HEK293 (cell line): ENCODE results near the gene ZNF529.

Experiments
- GLIS2 ChIP-seq: fragments of 450-650 bp; formaldehyde crosslinking; IDR thresholded peaks from 2 replicates; pipeline ENCODE4 v1.5.1; 2016; ENCODE audit warnings: missing biosample characterization, missing genetic modification characterization
- KLF16 ChIP-seq: fragments of 450-650 bp; formaldehyde crosslinking; IDR thresholded peaks from 2 replicates; pipeline ENCODE4 v1.5.1; 2017; ENCODE audit warnings: missing biosample characterization, missing genetic modification characterization
- MZF1 ChIP-seq: fragments of 450-650 bp; formaldehyde crosslinking; IDR thresholded peaks from 2 replicates; pipeline ENCODE4 v1.5.1; 2017; ENCODE audit warnings: missing biosample characterization, missing genetic modification characterization, borderline replicate concordance
- ZBTB20 ChIP-seq: fragments of 450-650 bp; formaldehyde crosslinking; IDR thresholded peaks from 2 replicates; pipeline ENCODE4 v1.5.1; 2016; ENCODE audit warnings: missing biosample characterization, missing genetic modification characterization
- ZFP41 ChIP-seq: fragments of 450-650 bp; formaldehyde crosslinking; IDR thresholded peaks from 2 replicates; pipeline ENCODE4 v1.5.1; 2016; ENCODE audit warnings: missing biosample characterization, missing genetic modification characterization, borderline replicate concordance
- ZNF114 ChIP-seq: fragments of 450-650 bp; formaldehyde crosslinking; IDR thresholded peaks from 2 replicates; pipeline ENCODE4 v1.5.0; 2017; ENCODE audit warnings: missing biosample characterization, missing genetic modification characterization
- ZNF133 ChIP-seq: fragments of 450-650 bp; formaldehyde crosslinking; IDR thresholded peaks from 2 replicates; pipeline ENCODE4 v1.5.1; 2016; ENCODE audit warnings: missing biosample characterization, missing genetic modification characterization
- ZNF19 ChIP-seq: fragments of 450-650 bp; formaldehyde crosslinking; IDR thresholded peaks from 2 replicates; pipeline ENCODE4; 2016; ENCODE audit warnings: missing biosample characterization, missing genetic modification characterization, low read depth
- ZNF214 ChIP-seq: fragments of 450-650 bp; formaldehyde crosslinking; IDR thresholded peaks from 2 replicates; pipeline ENCODE4 v1.5.1; 2017; ENCODE audit warnings: missing biosample characterization, mild to moderate bottlenecking, missing genetic modification characterization, borderline replicate concordance
- ZNF350 ChIP-seq: fragments of 450-650 bp; formaldehyde crosslinking; IDR thresholded peaks from 2 replicates; pipeline ENCODE4 v1.5.0; 2017; ENCODE audit warnings: missing biosample characterization, mild to moderate bottlenecking, missing genetic modification characterization
- ZNF433 ChIP-seq: fragments of 450-650 bp; formaldehyde crosslinking; IDR thresholded peaks from 2 replicates; pipeline ENCODE4 v1.5.1; 2016; ENCODE audit warnings: missing biosample characterization, missing genetic modification characterization, low read depth
- ZNF514 ChIP-seq: fragments of 450-650 bp; formaldehyde crosslinking; IDR thresholded peaks from 2 replicates; pipeline ENCODE4 v1.5.1; 2016; ENCODE audit warnings: missing biosample characterization, missing genetic modification characterization
- ZNF558 ChIP-seq: fragments of 450-650 bp; formaldehyde crosslinking; IDR thresholded peaks from 2 replicates; pipeline ENCODE4 v1.5.1; 2016; ENCODE audit warnings: missing biosample characterization, missing genetic modification characterization
- ZNF623 ChIP-seq: fragments of 450-650 bp; formaldehyde crosslinking; IDR thresholded peaks from 2 replicates; pipeline ENCODE4 v1.5.1; 2016; ENCODE audit warnings: missing biosample characterization, missing genetic modification characterization
- ZNF626 ChIP-seq: fragments of 450-650 bp; sonication (Bioruptor Pico); formaldehyde crosslinking; IDR thresholded peaks from 2 replicates; pipeline ENCODE4 v1.5.1; 2018; ENCODE audit warnings: missing biosample characterization, missing genetic modification characterization, inconsistent platforms
- ZNF654 ChIP-seq: fragments of 450-650 bp; formaldehyde crosslinking; IDR thresholded peaks from 2 replicates; pipeline ENCODE4 v1.5.1; 2016; ENCODE audit warnings: low read depth, missing biosample characterization, missing genetic modification characterization
- ZSCAN23 ChIP-seq: fragments of 450-650 bp; formaldehyde crosslinking; IDR thresholded peaks from 2 replicates; pipeline ENCODE4 v1.5.1; 2016; ENCODE audit warnings: missing biosample characterization, missing genetic modification characterization
- ZXDB ChIP-seq: fragments of 450-650 bp; formaldehyde crosslinking; IDR thresholded peaks from 2 replicates; pipeline ENCODE4 v1.5.1; 2016; ENCODE audit warnings: missing biosample characterization, missing genetic modification characterization
- TF ChIP-seq, protein P1 (sequence below): fragments of 450-650 bp; formaldehyde crosslinking; IDR thresholded peaks from 2 replicates; pipeline ENCODE4 v1.5.1; 2016; ENCODE audit warnings: missing biosample characterization, missing genetic modification characterization
- TF ChIP-seq, protein P2 (sequence below): fragments of 450-650 bp; formaldehyde crosslinking; IDR thresholded peaks from 2 replicates; pipeline ENCODE4 v1.5.1; 2016; ENCODE audit warnings: missing biosample characterization, missing genetic modification characterization
- TF ChIP-seq, protein P3 (sequence below): fragments of 450-650 bp; formaldehyde crosslinking; IDR thresholded peaks from 2 replicates; pipeline ENCODE4 v1.5.1; 2016; ENCODE audit warnings: missing biosample characterization, missing genetic modification characterization
- TF ChIP-seq, protein P4 (sequence below): fragments of 450-650 bp; formaldehyde crosslinking; conservative IDR thresholded peaks from 2 replicates; pipeline ENCODE4 v1.5.1; 2016; ENCODE audit warnings: low read depth, missing biosample characterization, missing genetic modification characterization
- TF ChIP-seq, protein P5 (sequence below): fragments of 450-650 bp; formaldehyde crosslinking; IDR thresholded peaks from 2 replicates; pipeline ENCODE4 v1.5.1; 2016; ENCODE audit warnings: missing biosample characterization, missing genetic modification characterization
- TF ChIP-seq, protein P6 (sequence below): fragments of 450-650 bp; formaldehyde crosslinking; IDR thresholded peaks from 2 replicates; pipeline ENCODE4 v1.5.1; 2016; ENCODE audit warnings: missing biosample characterization, missing genetic modification characterization, low read depth

ZNF529 gene

DNA sequence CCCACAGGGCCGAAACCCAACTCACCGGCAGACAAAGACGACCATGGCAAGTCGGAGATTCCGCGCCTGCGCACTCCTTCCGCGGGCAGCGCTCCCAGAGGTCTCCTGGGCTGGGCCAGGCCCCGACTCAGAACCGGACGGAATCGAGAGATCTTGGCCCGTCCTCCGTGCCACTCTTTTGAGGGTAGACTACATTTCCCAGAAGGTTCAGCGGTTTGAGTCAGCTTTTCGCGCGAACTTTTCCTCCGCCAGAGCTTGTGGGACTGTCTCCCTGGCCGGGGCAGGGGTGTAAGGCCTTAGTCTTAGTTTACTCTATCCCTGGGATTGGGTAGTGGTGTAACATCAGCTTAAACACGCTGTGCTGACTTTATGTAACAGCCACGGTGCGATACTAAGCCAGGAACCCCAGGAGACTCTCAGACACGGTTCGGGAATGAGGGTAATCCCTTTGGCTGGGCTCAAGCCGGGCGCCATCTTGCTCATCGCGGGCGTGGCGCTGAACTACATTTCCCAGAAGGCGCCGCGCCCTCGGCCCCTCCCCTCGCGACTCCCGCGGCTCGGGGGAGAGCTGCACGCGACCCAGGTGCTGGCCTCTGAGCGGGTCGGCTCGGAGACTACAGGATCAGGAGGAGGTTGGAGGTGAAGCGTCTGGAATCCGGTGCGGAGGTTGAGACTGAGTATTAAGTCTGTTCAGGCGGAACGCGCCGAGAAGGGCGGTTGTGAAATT lies 44.7 kb downstream of the ZNF529 start, which contains the start of gene ZNF260 (continued):
- TF ChIP-seq, protein P1, sequence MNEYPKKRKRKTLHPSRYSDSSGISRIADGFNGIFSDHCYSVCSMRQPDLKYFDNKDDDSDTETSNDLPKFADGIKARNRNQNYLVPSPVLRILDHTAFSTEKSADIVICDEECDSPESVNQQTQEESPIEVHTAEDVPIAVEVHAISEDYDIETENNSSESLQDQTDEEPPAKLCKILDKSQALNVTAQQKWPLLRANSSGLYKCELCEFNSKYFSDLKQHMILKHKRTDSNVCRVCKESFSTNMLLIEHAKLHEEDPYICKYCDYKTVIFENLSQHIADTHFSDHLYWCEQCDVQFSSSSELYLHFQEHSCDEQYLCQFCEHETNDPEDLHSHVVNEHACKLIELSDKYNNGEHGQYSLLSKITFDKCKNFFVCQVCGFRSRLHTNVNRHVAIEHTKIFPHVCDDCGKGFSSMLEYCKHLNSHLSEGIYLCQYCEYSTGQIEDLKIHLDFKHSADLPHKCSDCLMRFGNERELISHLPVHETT (tag by site-specific recombination), result peak; percentile 87
- no peak for TF ChIP-seq ZNF214 (tag by site-specific recombination)
- TF ChIP-seq MZF1 (tag by site-specific recombination), result peak; percentile 76; the same call in 1 of the 2 replicates
- TF ChIP-seq, protein P2, sequence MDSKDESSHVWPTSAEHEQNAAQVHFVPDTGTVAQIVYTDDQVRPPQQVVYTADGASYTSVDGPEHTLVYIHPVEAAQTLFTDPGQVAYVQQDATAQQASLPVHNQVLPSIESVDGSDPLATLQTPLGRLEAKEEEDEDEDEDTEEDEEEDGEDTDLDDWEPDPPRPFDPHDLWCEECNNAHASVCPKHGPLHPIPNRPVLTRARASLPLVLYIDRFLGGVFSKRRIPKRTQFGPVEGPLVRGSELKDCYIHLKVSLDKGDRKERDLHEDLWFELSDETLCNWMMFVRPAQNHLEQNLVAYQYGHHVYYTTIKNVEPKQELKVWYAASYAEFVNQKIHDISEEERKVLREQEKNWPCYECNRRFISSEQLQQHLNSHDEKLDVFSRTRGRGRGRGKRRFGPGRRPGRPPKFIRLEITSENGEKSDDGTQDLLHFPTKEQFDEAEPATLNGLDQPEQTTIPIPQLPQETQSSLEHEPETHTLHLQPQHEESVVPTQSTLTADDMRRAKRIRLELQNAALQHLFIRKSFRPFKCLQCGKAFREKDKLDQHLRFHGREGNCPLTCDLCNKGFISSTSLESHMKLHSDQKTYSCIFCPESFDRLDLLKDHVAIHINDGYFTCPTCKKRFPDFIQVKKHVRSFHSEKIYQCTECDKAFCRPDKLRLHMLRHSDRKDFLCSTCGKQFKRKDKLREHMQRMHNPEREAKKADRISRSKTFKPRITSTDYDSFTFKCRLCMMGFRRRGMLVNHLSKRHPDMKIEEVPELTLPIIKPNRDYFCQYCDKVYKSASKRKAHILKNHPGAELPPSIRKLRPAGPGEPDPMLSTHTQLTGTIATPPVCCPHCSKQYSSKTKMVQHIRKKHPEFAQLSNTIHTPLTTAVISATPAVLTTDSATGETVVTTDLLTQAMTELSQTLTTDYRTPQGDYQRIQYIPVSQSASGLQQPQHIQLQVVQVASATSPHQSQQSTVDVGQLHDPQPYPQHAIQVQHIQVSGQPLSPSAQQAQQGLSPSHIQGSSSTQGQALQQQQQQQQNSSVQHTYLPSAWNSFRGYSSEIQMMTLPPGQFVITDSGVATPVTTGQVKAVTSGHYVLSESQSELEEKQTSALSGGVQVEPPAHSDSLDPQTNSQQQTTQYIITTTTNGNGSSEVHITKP (tag by site-specific recombination), result peak; percentile 94
- TF ChIP-seq ZNF114 (tag by site-specific recombination), result no peak
- TF ChIP-seq ZBTB20 (tag by site-specific recombination), result peak; percentile 99
- TF ChIP-seq, protein P3, sequence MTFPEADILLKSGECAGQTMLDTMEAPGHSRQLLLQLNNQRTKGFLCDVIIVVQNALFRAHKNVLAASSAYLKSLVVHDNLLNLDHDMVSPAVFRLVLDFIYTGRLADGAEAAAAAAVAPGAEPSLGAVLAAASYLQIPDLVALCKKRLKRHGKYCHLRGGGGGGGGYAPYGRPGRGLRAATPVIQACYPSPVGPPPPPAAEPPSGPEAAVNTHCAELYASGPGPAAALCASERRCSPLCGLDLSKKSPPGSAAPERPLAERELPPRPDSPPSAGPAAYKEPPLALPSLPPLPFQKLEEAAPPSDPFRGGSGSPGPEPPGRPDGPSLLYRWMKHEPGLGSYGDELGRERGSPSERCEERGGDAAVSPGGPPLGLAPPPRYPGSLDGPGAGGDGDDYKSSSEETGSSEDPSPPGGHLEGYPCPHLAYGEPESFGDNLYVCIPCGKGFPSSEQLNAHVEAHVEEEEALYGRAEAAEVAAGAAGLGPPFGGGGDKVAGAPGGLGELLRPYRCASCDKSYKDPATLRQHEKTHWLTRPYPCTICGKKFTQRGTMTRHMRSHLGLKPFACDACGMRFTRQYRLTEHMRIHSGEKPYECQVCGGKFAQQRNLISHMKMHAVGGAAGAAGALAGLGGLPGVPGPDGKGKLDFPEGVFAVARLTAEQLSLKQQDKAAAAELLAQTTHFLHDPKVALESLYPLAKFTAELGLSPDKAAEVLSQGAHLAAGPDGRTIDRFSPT (tag by site-specific recombination), result peak; percentile 89
- peak; percentile 13 for TF ChIP-seq ZNF654 (tag by site-specific recombination)
- peak; percentile 84 for TF ChIP-seq GLIS2 (tag by site-specific recombination)
- no peak for TF ChIP-seq ZNF133 (tag by site-specific recombination)
- TF ChIP-seq ZNF558 (tag by site-specific recombination), result peak; percentile 42; the same call in 1 of the 2 replicates
- TF ChIP-seq, protein P4, sequence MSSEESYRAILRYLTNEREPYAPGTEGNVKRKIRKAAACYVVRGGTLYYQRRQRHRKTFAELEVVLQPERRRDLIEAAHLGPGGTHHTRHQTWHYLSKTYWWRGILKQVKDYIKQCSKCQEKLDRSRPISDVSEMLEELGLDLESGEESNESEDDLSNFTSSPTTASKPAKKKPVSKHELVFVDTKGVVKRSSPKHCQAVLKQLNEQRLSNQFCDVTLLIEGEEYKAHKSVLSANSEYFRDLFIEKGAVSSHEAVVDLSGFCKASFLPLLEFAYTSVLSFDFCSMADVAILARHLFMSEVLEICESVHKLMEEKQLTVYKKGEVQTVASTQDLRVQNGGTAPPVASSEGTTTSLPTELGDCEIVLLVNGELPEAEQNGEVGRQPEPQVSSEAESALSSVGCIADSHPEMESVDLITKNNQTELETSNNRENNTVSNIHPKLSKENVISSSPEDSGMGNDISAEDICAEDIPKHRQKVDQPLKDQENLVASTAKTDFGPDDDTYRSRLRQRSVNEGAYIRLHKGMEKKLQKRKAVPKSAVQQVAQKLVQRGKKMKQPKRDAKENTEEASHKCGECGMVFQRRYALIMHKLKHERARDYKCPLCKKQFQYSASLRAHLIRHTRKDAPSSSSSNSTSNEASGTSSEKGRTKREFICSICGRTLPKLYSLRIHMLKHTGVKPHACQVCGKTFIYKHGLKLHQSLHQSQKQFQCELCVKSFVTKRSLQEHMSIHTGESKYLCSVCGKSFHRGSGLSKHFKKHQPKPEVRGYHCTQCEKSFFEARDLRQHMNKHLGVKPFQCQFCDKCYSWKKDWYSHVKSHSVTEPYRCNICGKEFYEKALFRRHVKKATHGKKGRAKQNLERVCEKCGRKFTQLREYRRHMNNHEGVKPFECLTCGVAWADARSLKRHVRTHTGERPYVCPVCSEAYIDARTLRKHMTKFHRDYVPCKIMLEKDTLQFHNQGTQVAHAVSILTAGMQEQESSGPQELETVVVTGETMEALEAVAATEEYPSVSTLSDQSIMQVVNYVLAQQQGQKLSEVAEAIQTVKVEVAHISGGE, result peak; percentile 93
- no peak for TF ChIP-seq ZNF350 (tag by site-specific recombination)
- no peak for TF ChIP-seq ZNF433
- no peak for TF ChIP-seq ZSCAN23 (tag by site-specific recombination)
- no peak for TF ChIP-seq ZNF19 (tag by site-specific recombination)
- peak; percentile 99 for TF ChIP-seq ZXDB (tag by site-specific recombination)
- peak; percentile 42; the same call in 1 of the 2 replicates for TF ChIP-seq ZNF623 (tag by site-specific recombination)
- TF ChIP-seq, protein P5, sequence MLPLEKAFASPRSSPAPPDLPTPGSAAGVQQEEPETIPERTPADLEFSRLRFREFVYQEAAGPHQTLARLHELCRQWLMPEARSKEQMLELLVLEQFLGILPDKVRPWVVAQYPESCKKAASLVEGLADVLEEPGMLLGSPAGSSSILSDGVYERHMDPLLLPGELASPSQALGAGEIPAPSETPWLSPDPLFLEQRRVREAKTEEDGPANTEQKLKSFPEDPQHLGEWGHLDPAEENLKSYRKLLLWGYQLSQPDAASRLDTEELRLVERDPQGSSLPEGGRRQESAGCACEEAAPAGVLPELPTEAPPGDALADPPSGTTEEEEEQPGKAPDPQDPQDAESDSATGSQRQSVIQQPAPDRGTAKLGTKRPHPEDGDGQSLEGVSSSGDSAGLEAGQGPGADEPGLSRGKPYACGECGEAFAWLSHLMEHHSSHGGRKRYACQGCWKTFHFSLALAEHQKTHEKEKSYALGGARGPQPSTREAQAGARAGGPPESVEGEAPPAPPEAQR (tag by site-specific recombination), result no peak
- peak; percentile 90 for TF ChIP-seq KLF16 (tag by site-specific recombination)
- TF ChIP-seq ZFP41 (tag by site-specific recombination), result no peak
- TF ChIP-seq ZNF514 (tag by site-specific recombination), result no peak
- TF ChIP-seq, protein P6, sequence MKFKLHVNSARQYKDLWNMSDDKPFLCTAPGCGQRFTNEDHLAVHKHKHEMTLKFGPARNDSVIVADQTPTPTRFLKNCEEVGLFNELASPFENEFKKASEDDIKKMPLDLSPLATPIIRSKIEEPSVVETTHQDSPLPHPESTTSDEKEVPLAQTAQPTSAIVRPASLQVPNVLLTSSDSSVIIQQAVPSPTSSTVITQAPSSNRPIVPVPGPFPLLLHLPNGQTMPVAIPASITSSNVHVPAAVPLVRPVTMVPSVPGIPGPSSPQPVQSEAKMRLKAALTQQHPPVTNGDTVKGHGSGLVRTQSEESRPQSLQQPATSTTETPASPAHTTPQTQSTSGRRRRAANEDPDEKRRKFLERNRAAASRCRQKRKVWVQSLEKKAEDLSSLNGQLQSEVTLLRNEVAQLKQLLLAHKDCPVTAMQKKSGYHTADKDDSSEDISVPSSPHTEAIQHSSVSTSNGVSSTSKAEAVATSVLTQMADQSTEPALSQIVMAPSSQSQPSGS (tag by site-specific recombination), result no peak
- TF ChIP-seq ZNF626 (tag by site-specific recombination), result no peak
